ENCODE data around the gene ADAMTS12. TPM values are rescaled to one million over a fixed set of nuclear protein-coding genes. Genes with fewer than 3 reads are reported as not detected.

The ADAMTS12 gene
- total RNA-seq, 1 experiment from 2014 or later, result not detected

DNA sequence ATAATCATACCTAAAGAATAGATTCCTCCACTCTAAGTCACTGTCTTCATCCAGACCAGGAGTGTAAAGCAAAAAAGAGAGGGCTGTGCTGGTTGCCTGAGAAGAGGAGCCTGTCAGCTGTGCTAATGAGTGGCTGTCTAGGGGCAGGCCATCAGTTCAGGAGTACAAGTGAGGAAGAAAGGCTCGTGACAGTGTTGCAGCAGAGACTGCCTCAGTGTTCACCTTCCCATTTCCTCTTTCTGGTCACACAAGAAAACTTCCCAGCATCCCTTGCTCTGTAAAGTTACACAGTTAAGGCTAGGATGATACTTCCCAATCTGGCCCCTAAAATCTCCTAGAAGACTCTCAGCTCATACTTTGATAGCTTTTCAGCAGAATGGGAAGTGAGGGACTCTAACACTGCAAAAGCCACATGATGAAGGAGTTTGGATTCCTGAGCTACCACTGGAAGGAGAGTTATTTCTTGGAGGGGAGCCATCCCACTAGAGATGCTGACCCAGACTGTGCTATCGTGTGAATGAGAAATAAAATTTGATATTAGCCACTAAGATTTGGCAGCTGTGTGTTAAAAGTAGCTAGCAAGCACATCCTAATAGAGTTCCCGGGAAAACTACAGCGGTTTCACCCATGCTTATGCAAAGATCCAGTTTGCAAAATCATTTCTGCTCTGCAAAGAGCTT is 67.1 kb downstream of the ADAMTS12 start:
- no peaks in the 10 kb centered on the region for H3K79me2 ChIP-seq (ENCODE audit: low read length)
- H3K4me2 ChIP-seq (ENCODE audit: low read depth, low read length, poor library complexity, severe bottlenecking), result no peak overlapping the region
- no peak for DNase-seq
- H2AFZ ChIP-seq (ENCODE audit: low read length), result no peak overlapping the region
- no peaks in the 10 kb centered on the region for H3K4me1 ChIP-seq (ENCODE audit: low read length)
- H3K27me3 ChIP-seq (ENCODE audit: low read length), result no peaks in the 10 kb centered on the region
- H3K36me3 ChIP-seq (ENCODE audit: insufficient read depth, low read length), result no peaks in the 10 kb centered on the region
- H3K9me3 ChIP-seq (ENCODE audit: low read length), result no peaks in the 10 kb centered on the region
- no peak overlapping the region for H3K27ac ChIP-seq (ENCODE audit: low read length)
- H3K9ac ChIP-seq (ENCODE audit: low read length), result no peak overlapping the region
- H3K4me3 ChIP-seq (ENCODE audit: low read length), result no peak overlapping the region
- H3K9me2 ChIP-seq (replicated peaks; ENCODE audit: insufficient read depth, low read length), result no peaks in the 10 kb centered on the region
- H4K20me1 ChIP-seq (ENCODE audit: insufficient read depth, low read depth, low read length), result no peaks in the 10 kb centered on the region

DNA sequence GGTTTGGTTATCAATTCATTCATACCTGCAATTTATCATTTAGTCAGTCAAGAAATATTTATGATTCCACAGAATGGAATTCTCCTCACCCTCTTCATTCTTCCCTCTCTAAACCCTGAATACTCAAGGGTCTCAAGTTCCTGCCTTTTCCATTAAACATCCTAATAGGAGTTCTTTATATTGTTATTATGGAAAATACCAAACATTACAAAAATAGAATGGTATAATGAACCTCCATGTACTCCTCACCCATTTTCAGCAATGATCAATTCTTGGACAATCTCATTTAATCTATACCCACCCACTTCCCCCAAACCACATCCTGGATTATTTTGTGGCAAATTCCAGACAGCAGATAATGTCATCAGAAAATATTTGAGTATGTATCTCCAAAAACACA is 74.5 kb downstream of the ADAMTS12 start:
- no peak overlapping the region for H3K4me3 ChIP-seq (ENCODE audit: low read length)
- H3K79me2 ChIP-seq (ENCODE audit: low read length), result no peaks in the 10 kb centered on the region
- no peaks in the 10 kb centered on the region for H3K36me3 ChIP-seq (ENCODE audit: insufficient read depth, low read length)
- H2AFZ ChIP-seq (ENCODE audit: low read length), result no peak overlapping the region
- no peaks in the 10 kb centered on the region for H3K27me3 ChIP-seq (ENCODE audit: low read length)
- no peak overlapping the region for H3K9ac ChIP-seq (ENCODE audit: low read length)
- no peaks in the 10 kb centered on the region for H4K20me1 ChIP-seq (ENCODE audit: insufficient read depth, low read depth, low read length)
- no peaks in the 10 kb centered on the region for H3K9me2 ChIP-seq (replicated peaks; ENCODE audit: insufficient read depth, low read length)
- H3K4me1 ChIP-seq (ENCODE audit: low read length), result no peaks in the 10 kb centered on the region
- no peak overlapping the region for H3K4me2 ChIP-seq (ENCODE audit: low read depth, low read length, poor library complexity, severe bottlenecking)
- no peaks in the 10 kb centered on the region for H3K9me3 ChIP-seq (ENCODE audit: low read length)
- no peak for DNase-seq
- no peak overlapping the region for H3K27ac ChIP-seq (ENCODE audit: low read length)

DNA sequence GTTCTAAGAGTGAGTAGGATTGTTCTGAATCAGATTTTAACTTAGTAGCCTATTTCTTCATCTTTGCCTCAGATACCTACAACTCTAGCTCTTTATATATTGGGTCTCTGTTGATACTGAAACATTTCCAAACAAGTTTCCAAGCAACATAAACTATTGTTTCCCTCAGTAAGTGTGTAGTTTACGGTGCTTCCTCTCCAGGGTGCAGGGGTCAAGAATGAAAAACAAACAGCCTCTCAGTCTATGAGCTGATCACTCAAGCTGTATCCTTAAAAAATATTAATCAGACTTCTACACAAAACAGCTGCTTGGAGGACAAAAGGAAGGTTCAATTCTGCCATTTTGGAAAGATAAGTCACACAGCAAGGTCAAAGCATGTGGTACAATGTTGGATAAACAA is 75.0 kb downstream of the ADAMTS12 start:
- Histone ChIP-seq H3K79me2 (ENCODE audit: low read length) (no peaks in the 10 kb centered on the region), H4K20me1 (ENCODE audit: insufficient read depth, low read depth, low read length) (no peaks in the 10 kb centered on the region), H3K9me3 (ENCODE audit: low read length) (no peaks in the 10 kb centered on the region), H3K4me1 (ENCODE audit: low read length) (no peaks in the 10 kb centered on the region), H3K4me3 (ENCODE audit: low read length) (no peak overlapping the region), H3K4me2 (ENCODE audit: low read depth, low read length, poor library complexity, severe bottlenecking) (no peak overlapping the region), H3K36me3 (ENCODE audit: insufficient read depth, low read length) (no peaks in the 10 kb centered on the region), H3K27ac (ENCODE audit: low read length) (no peak overlapping the region), H2AFZ (ENCODE audit: low read length) (no peak overlapping the region), H3K9ac (ENCODE audit: low read length) (no peak overlapping the region), H3K9me2 (replicated peaks; ENCODE audit: insufficient read depth, low read length) (no peaks in the 10 kb centered on the region), H3K27me3 (ENCODE audit: low read length) (no peaks in the 10 kb centered on the region)
- no peak for DNase-seq

DNA sequence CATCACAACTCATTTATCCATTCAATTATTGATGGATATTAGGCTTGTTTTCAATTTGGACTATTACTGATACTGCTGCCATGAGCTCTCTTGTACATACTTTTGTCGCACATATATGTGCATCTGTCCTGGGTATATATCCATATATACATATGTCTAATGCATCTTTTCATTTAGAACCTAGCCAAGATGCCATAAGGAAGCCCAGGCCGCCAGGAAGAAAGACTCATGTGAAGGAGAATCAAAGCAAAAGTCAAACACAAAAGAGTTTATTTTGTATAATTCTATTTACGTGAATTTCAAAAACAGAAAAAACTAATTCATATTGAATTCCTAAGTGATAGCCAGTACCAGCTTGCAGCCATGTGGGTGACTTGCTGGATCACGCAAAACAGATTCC is 79.0 kb downstream of the ADAMTS12 start:
- Histone ChIP-seq H4K20me1 (ENCODE audit: insufficient read depth, low read depth, low read length) (no peaks in the 10 kb centered on the region), H3K36me3 (ENCODE audit: insufficient read depth, low read length) (no peaks in the 10 kb centered on the region), H3K79me2 (ENCODE audit: low read length) (no peaks in the 10 kb centered on the region), H3K27me3 (ENCODE audit: low read length) (no peaks in the 10 kb centered on the region), H2AFZ (ENCODE audit: low read length) (no peak overlapping the region), H3K9me3 (ENCODE audit: low read length) (no peaks in the 10 kb centered on the region), H3K4me1 (ENCODE audit: low read length) (no peaks in the 10 kb centered on the region), H3K9me2 (replicated peaks; ENCODE audit: insufficient read depth, low read length) (no peaks in the 10 kb centered on the region), H3K9ac (ENCODE audit: low read length) (no peak overlapping the region), H3K4me3 (ENCODE audit: low read length) (no peak overlapping the region), H3K4me2 (ENCODE audit: low read depth, low read length, poor library complexity, severe bottlenecking) (no peak overlapping the region), H3K27ac (ENCODE audit: low read length) (no peak overlapping the region)
- no peak for DNase-seq

DNA sequence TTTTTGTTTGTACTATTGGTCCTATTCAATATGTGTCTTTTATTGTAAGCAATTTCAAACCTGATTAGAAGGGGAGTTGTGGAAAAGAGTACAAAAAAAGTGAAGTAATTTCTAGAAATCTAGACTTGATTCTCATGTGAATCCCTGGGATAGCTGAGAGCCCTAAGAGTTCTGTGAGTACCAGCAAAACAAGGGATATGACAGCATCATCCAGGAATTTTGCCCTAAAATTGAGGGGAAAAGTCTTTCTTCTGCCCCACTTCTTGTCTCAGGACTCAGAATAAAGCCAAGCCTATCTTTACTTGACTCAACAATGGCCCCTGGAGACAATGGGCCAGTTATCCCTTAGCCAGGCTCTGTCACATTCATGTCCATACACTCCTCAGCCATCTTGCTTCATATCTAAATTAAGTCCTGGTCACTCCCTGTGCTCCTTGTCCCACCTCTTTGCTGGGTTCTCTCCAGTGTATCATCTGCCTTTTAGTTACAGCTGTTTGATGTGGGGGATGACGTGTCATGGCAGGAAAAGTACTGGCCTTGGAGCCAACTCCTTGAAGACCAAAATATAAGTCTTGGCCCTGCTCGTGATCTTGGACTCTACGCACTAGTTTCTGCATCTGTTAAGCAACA is 81.2 kb downstream of the ADAMTS12 start:
- no peak overlapping the region for H3K4me2 ChIP-seq (ENCODE audit: low read depth, low read length, poor library complexity, severe bottlenecking)

DNA sequence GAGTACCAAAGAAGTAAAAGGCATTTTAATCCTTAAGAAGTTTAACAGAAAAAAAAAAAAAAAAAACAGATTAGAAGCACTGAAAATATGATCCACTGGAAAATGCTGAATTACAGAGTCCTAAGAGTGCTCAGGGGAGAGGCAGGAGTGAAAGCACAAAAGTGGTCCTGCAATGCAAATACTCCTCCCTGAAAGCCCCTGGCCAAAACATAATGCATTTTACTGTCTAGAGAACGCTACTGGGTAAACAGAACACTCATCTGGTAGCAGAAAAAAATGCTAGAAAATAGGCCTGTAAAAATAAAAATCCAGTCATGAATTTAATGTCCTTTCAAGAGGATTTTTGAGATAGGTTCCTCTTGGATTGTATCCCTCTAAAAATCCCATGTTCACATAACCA is 81.9 kb downstream of the ADAMTS12 start:
- Histone ChIP-seq H3K27me3 (ENCODE audit: low read length) (no peaks in the 10 kb centered on the region), H3K27ac (ENCODE audit: low read length) (no peak overlapping the region), H3K9me2 (replicated peaks; ENCODE audit: insufficient read depth, low read length) (no peaks in the 10 kb centered on the region), H3K36me3 (ENCODE audit: insufficient read depth, low read length) (no peaks in the 10 kb centered on the region), H2AFZ (ENCODE audit: low read length) (no peak overlapping the region), H3K4me3 (ENCODE audit: low read length) (no peak overlapping the region), H3K9ac (ENCODE audit: low read length) (no peak overlapping the region), H3K4me1 (ENCODE audit: low read length) (no peaks in the 10 kb centered on the region), H4K20me1 (ENCODE audit: insufficient read depth, low read depth, low read length) (no peaks in the 10 kb centered on the region), H3K79me2 (ENCODE audit: low read length) (no peaks in the 10 kb centered on the region), H3K9me3 (ENCODE audit: low read length) (no peaks in the 10 kb centered on the region), H3K4me2 (ENCODE audit: low read depth, low read length, poor library complexity, severe bottlenecking) (no peak overlapping the region)
- no peak for DNase-seq

More for the DNA sequence above, 81.2 kb downstream of the ADAMTS12 start:
- H3K27ac ChIP-seq (ENCODE audit: low read length), result no peak overlapping the region
- H3K9ac ChIP-seq (ENCODE audit: low read length), result no peak overlapping the region
- H3K36me3 ChIP-seq (ENCODE audit: insufficient read depth, low read length), result no peaks in the 10 kb centered on the region
- H3K79me2 ChIP-seq (ENCODE audit: low read length), result no peaks in the 10 kb centered on the region
- H3K9me3 ChIP-seq (ENCODE audit: low read length), result no peaks in the 10 kb centered on the region
- H4K20me1 ChIP-seq (ENCODE audit: insufficient read depth, low read depth, low read length), result no peaks in the 10 kb centered on the region
- no peak for DNase-seq
- no peak overlapping the region for H3K4me3 ChIP-seq (ENCODE audit: low read length)
- H2AFZ ChIP-seq (ENCODE audit: low read length), result no peak overlapping the region
- no peaks in the 10 kb centered on the region for H3K27me3 ChIP-seq (ENCODE audit: low read length)
- no peaks in the 10 kb centered on the region for H3K9me2 ChIP-seq (replicated peaks; ENCODE audit: insufficient read depth, low read length)
- no peaks in the 10 kb centered on the region for H3K4me1 ChIP-seq (ENCODE audit: low read length)

DNA sequence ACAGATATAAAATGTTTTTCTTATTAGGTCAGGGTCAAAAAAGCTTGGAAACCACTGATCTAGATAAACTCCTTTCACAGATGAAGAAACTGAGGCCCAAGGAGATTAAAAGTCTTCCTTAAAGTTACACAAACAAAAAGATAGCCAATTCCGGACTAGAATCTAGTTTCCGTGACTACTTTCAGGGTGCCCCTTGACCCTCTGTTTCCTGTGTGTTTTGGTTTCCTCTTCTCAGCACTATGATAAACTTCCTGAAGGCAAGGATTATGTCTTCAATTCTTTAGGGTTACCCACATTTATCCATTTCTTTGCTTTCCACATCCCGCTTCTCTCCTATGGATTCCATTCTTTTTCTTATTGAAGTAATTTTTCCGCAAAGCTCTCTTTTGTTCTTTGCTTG is 83.1 kb downstream of the ADAMTS12 start:
- H3K79me2 ChIP-seq (ENCODE audit: low read length), result no peaks in the 10 kb centered on the region
- H3K27me3 ChIP-seq (ENCODE audit: low read length), result no peaks in the 10 kb centered on the region
- no peaks in the 10 kb centered on the region for H3K9me2 ChIP-seq (replicated peaks; ENCODE audit: insufficient read depth, low read length)
- no peak overlapping the region for H3K9ac ChIP-seq (ENCODE audit: low read length)
- no peak for DNase-seq
- H3K27ac ChIP-seq (ENCODE audit: low read length), result no peak overlapping the region
- H3K36me3 ChIP-seq (ENCODE audit: insufficient read depth, low read length), result no peaks in the 10 kb centered on the region
- no peaks in the 10 kb centered on the region for H4K20me1 ChIP-seq (ENCODE audit: insufficient read depth, low read depth, low read length)
- H3K9me3 ChIP-seq (ENCODE audit: low read length), result no peaks in the 10 kb centered on the region
- no peak overlapping the region for H3K4me2 ChIP-seq (ENCODE audit: low read depth, low read length, poor library complexity, severe bottlenecking)
- no peaks in the 10 kb centered on the region for H3K4me1 ChIP-seq (ENCODE audit: low read length)
- H2AFZ ChIP-seq (ENCODE audit: low read length), result no peak overlapping the region
- H3K4me3 ChIP-seq (ENCODE audit: low read length), result no peak overlapping the region

DNA sequence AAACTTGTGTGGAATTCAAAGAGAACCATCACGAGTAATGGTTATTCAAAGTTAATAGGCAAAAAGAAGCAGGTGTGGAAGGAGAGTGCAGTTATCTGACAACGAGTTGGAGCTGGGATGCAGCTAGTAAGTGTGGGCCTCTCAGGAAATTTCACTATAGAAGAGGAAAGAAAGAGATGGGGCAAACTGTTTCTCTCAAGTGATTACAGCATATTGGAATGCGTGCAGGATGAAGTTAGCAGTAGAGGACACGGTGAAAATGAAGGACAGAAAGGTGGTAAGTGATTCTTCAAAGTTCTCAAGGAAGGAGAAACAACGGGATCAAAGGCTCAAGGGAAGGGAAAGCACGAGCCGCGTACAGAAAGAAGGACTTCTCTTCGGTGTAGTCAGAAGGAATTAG is 84.0 kb downstream of the ADAMTS12 start:
- no peaks in the 10 kb centered on the region for H4K20me1 ChIP-seq (ENCODE audit: insufficient read depth, low read depth, low read length)
- H3K9me2 ChIP-seq (replicated peaks; ENCODE audit: insufficient read depth, low read length), result no peaks in the 10 kb centered on the region
- no peak overlapping the region for H3K4me2 ChIP-seq (ENCODE audit: low read depth, low read length, poor library complexity, severe bottlenecking)
- H3K4me1 ChIP-seq (ENCODE audit: low read length), result no peaks in the 10 kb centered on the region
- no peaks in the 10 kb centered on the region for H3K27me3 ChIP-seq (ENCODE audit: low read length)
- no peak overlapping the region for H3K9ac ChIP-seq (ENCODE audit: low read length)
- no peaks in the 10 kb centered on the region for H3K79me2 ChIP-seq (ENCODE audit: low read length)
- no peak overlapping the region for H3K4me3 ChIP-seq (ENCODE audit: low read length)
- no peak overlapping the region for H3K27ac ChIP-seq (ENCODE audit: low read length)
- no peaks in the 10 kb centered on the region for H3K9me3 ChIP-seq (ENCODE audit: low read length)
- no peak for DNase-seq
- H2AFZ ChIP-seq (ENCODE audit: low read length), result no peak overlapping the region
- H3K36me3 ChIP-seq (ENCODE audit: insufficient read depth, low read length), result no peaks in the 10 kb centered on the region

All from Karpas-422 (cell line).